Measurements from ENCODE around the gene COL4A6.
A peak's percentile ranks its signal among the peaks of the same experiment; 100 is the strongest.

Gene COL4A6

GRCh38 chrX:108309144-108309543, 129.1 kb downstream of the COL4A6 start (continued):
- TF ChIP-seq, protein P1, sequence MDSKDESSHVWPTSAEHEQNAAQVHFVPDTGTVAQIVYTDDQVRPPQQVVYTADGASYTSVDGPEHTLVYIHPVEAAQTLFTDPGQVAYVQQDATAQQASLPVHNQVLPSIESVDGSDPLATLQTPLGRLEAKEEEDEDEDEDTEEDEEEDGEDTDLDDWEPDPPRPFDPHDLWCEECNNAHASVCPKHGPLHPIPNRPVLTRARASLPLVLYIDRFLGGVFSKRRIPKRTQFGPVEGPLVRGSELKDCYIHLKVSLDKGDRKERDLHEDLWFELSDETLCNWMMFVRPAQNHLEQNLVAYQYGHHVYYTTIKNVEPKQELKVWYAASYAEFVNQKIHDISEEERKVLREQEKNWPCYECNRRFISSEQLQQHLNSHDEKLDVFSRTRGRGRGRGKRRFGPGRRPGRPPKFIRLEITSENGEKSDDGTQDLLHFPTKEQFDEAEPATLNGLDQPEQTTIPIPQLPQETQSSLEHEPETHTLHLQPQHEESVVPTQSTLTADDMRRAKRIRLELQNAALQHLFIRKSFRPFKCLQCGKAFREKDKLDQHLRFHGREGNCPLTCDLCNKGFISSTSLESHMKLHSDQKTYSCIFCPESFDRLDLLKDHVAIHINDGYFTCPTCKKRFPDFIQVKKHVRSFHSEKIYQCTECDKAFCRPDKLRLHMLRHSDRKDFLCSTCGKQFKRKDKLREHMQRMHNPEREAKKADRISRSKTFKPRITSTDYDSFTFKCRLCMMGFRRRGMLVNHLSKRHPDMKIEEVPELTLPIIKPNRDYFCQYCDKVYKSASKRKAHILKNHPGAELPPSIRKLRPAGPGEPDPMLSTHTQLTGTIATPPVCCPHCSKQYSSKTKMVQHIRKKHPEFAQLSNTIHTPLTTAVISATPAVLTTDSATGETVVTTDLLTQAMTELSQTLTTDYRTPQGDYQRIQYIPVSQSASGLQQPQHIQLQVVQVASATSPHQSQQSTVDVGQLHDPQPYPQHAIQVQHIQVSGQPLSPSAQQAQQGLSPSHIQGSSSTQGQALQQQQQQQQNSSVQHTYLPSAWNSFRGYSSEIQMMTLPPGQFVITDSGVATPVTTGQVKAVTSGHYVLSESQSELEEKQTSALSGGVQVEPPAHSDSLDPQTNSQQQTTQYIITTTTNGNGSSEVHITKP (tag by site-specific recombination; IDR thresholded peaks at IDR 0.05) = 0 out of 2 replicates have a peak, but pooled peaks have one; percentile 21
- TF ChIP-seq ZNF324 (tag by site-specific recombination; IDR thresholded peaks at IDR 0.05) (no peak), BCL11A (tag by site-specific recombination; IDR thresholded peaks at IDR 0.05; ENCODE audit: low read depth) (no peak), ZNF561 (tag by site-specific recombination; IDR thresholded peaks at IDR 0.05; ENCODE audit: borderline replicate concordance) (no peak), ZNF585B (tag by site-specific recombination; IDR thresholded peaks at IDR 0.05) (no peak), KLF10 (tag by site-specific recombination; IDR thresholded peaks at IDR 0.05) (no peak), ZNF600 (tag by site-specific recombination; IDR thresholded peaks at IDR 0.05) (no peak), ZNF48 (tag by site-specific recombination; IDR thresholded peaks at IDR 0.05) (no peak)
- TF ChIP-seq, protein P2, sequence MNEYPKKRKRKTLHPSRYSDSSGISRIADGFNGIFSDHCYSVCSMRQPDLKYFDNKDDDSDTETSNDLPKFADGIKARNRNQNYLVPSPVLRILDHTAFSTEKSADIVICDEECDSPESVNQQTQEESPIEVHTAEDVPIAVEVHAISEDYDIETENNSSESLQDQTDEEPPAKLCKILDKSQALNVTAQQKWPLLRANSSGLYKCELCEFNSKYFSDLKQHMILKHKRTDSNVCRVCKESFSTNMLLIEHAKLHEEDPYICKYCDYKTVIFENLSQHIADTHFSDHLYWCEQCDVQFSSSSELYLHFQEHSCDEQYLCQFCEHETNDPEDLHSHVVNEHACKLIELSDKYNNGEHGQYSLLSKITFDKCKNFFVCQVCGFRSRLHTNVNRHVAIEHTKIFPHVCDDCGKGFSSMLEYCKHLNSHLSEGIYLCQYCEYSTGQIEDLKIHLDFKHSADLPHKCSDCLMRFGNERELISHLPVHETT (tag by site-specific recombination; IDR thresholded peaks at IDR 0.05) = no peak

- ChIA-PET POLR2A (no interaction called here), CTCF (interaction anchor here (0.6 to 8.4 kb wide), 7 partner anchors 38 to 277 kb away, joined by 3 to 82 read pairs (median 3); no protein-coding TSS in a partner anchor)
- no peaks in the 10 kb centered on the region for H3K36me3 ChIP-seq (ENCODE audit: control insufficient read depth in 2 of 2, insufficient read depth in 1 of 2, low read length in 2 of 2)
- no peak overlapping the region for H3K27ac ChIP-seq (ENCODE audit: extremely low read depth, low read depth, low read length)
- no peak overlapping the region for H3K4me3 ChIP-seq (ENCODE audit: low read depth, low read length)
- peaks cover 7% of the 10 kb centered on the region; the same call in 1 of the 2 replicates for H3K4me1 ChIP-seq (ENCODE audit: control insufficient read depth, insufficient read depth, low read length)
- TF ChIP-seq WT1 (tag by site-specific recombination; IDR thresholded peaks at IDR 0.05) (no peak), ZNF521 (tag by site-specific recombination; IDR thresholded peaks at IDR 0.05) (no peak), PRDM1 (tag by site-specific recombination; IDR thresholded peaks at IDR 0.05) (no peak)
- TF ChIP-seq, protein P3, sequence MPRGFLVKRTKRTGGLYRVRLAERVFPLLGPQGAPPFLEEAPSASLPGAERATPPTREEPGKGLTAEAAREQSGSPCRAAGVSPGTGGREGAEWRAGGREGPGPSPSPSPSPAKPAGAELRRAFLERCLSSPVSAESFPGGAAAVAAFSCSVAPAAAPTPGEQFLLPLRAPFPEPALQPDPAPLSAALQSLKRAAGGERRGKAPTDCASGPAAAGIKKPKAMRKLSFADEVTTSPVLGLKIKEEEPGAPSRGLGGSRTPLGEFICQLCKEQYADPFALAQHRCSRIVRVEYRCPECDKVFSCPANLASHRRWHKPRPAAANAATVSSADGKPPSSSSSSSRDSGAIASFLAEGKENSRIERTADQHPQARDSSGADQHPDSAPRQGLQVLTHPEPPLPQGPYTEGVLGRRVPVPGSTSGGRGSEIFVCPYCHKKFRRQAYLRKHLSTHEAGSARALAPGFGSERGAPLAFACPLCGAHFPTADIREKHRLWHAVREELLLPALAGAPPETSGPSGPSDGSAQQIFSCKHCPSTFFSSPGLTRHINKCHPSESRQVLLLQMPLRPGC (tag by site-specific recombination; IDR thresholded peaks at IDR 0.05) = no peak
- TF ChIP-seq, protein P4, sequence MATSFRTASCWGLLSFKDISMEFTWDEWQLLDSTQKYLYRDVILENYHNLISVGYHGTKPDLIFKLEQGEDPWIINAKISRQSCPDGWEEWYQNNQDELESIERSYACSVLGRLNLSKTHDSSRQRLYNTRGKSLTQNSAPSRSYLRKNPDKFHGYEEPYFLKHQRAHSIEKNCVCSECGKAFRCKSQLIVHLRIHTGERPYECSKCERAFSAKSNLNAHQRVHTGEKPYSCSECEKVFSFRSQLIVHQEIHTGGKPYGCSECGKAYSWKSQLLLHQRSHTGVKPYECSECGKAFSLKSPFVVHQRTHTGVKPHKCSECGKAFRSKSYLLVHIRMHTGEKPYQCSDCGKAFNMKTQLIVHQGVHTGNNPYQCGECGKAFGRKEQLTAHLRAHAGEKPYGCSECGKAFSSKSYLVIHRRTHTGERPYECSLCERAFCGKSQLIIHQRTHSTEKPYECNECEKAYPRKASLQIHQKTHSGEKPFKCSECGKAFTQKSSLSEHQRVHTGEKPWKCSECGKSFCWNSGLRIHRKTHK (tag by site-specific recombination; IDR thresholded peaks at IDR 0.05) = no peak
- no peaks in the 10 kb centered on the region for H3K9me3 ChIP-seq (ENCODE audit: control insufficient read depth, insufficient read depth, low read depth, low read length)
Measured at GRCh38 chrX:108307132-108308085, 130.8 kb downstream of the COL4A6 start.
